Left lobe of liver (tissue), 2 donors: Measurements from ENCODE around the gene ZNF680. TPM values are rescaled to one million over a fixed set of nuclear protein-coding genes. Genes with fewer than 3 reads are reported as not detected.
"Not testable (repeated sequence)": the region's sequence is repeated elsewhere in the genome, so short reads cannot be mapped to it uniquely, and the experiment has no call there.

Experiments used
- ATAC-seq: fragments of 200-7000 bp; cut with Tn5 transposase; one replicate; pipeline ENCODE4 v1.9.1; 2020; ENCODE audit warnings: mild to moderate bottlenecking, moderate library complexity
- DNase-seq: peaks from one replicate; pipeline ENCODE4 v3.0.0-alpha.2; 2020; ENCODE audit warnings: low spot score
- total RNA-seq: library from RNA; stranded (reverse); gene quantifications from one replicate; pipeline ENCODE4 v1.2.1, GENCODE V29; 2021
- donor health status: DM: no; HTN: no; CAD: no; lungs with moderate emphysema.
- donor health status: DM: no; HTN: yes; CAD: no.

Gene ZNF680
- 14.3 TPM for total RNA-seq

- DNase-seq (peak; percentile 98), ATAC-seq (peak; percentile 93)
These were observed at the start of gene ZNF680 for GRCh38 chr7:64562626-64563278. Gene ZNF680, minus strand, starts transcription at chr7:64563071. Its CDS starts 117 bp downstream, at chr7:64562954.

GRCh38 chr7:64612452-64612851 is 49.6 kb upstream of the ZNF680 start:
- no peak for ATAC-seq
- no peak for DNase-seq

GRCh38 chr7:64611717-64612116 is 48.8 kb upstream of the ZNF680 start:
- no peak for DNase-seq
- no peak for ATAC-seq

- ATAC-seq = no peak
- DNase-seq = no peak
These were observed 48.1 kb upstream of the ZNF680 start for GRCh38 chr7:64610997-64611396.

DNA sequence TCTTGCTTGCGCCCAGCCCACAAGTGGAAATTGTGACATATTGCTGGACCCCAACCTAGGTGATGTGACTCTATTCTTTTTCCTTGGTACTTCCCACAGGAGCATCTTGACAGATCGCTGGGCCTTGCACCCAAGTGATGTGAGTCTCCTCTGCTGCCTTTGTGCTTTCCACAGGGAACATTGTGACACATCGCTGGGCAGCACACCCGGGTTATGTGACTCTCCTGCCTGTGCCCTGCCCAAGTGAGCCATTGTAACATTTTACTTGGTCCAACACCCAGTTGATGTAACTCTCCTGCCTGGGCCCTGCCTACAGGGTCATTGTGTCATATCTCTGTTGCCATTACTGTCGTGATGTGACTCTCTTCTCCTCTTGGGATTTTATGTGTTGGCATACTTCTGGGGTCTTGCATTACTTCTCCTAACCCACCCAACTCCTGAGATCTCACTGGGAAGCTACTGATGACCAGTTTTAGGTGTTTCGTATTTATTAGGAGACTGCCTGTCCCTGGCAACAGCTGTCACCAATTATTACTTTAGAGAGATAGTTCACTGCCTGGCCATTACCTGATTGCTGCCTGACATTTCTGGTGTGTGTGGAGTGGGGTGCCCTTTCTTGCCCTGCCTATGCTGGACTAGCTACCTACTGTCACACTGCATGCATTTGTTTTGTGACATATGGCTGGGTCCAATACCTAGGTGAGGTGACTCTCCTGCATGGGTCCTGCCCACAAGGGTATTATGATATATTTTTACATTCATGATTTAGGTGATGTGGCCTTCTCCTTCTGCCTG is 45.4 kb upstream of the ZNF680 start:
- no peak for DNase-seq
- ATAC-seq = no peak

DNA sequence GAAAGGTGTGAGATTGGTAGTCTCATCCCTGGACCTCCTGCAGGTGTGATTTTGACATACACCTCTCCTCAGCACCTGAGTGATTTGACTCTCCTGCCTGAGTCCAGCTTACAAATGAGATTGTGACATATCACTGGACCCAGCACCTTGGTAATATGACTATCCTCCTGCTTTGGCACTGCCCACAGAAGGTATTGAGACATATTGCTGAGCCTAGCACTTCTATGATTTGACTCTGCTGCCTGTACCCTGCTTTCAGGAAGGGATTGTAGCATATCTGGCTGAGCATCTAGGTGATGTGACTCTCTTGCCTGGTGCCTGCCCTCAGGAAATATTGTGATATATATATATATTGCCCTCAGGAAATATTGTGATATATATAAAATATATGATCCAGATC is 43.5 kb upstream of the ZNF680 start:
- ATAC-seq = no peak

DNA sequence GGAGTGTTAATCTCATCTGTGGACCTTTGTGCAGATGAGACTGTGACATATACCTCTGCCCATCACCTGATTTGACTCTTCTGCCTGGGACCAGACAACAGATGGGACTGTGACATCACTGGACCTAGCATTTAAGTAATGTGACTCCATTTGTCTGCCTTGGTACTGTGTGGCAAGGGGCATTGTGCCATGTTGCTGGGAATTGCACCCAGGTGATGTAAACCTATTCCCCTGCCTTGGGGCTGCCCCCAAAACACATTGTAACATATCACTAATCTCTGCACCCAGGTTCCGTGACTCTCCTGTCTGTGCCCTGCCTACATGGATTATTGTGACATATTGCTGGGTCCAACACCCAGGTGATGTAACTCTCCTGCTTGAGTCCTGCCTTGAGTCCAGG is 40.4 kb upstream of the ZNF680 start:
- ATAC-seq (no peak), DNase-seq (no peak)

More for the DNA sequence above, 43.5 kb upstream of the ZNF680 start:
- no peak for DNase-seq

- ATAC-seq (no peak), DNase-seq (no peak)
These were observed 39.6 kb upstream of the ZNF680 start for GRCh38 chr7:64602518-64602917.

GRCh38 chr7:64602086-64602485 is 39.2 kb upstream of the ZNF680 start:
- no peak for DNase-seq

DNA sequence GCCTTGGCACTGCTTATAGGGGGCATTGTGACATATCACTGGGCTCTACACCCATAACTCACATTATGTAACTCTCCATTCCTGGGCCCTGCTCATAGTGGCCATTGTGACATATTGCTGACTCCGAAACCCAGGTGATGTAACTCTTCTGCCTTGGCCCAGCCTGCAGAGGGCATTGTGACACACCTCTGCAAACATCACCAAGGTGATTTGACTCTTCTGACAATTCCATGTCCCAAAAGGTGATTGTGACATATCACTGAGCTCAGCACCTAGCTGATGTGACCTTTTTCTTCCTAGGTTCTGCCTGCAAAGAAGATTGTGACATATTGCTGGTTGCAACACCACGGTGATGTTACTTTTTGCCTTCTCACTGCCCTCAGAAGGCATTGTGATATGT is 36.5 kb upstream of the ZNF680 start:
- ATAC-seq (peak; percentile 49), DNase-seq (peak; percentile 53)

More at GRCh38 chr7:64602086-64602485, 39.2 kb upstream of the ZNF680 start:
- no peak for ATAC-seq

GRCh38 chr7:64590971-64591370 is 28.1 kb upstream of the ZNF680 start:
- no peak for ATAC-seq
- DNase-seq = no peak

GRCh38 chr7:64581926-64582894 is 19.3 kb upstream of the ZNF680 start:
- peak; percentile 67 for ATAC-seq
- no peak for DNase-seq

DNA sequence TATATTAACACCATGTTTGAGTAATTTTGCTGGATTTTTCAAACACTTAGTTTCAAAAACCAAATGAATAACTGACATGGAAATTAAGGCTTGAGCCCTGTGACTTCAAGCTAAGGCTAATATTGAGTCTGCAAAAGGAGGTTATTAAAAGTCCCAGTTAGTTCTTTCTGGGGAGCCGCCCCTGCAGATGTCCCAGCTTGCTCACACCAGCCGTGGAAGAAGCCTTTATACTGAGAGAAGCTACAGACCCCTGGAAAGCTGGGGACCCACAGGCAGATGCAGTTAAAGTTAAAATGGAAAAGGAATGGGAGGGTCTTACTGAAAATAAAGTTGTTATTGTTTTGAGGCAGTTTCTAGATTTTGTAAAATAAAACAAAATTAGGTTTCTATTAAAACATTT is 18.5 kb upstream of the ZNF680 start:
- DNase-seq (no peak), ATAC-seq (no peak)

GRCh38 chr7:64574540-64575099 is 11.7 kb upstream of the ZNF680 start:
- no peak for DNase-seq
- ATAC-seq = peak; percentile 52

DNA sequence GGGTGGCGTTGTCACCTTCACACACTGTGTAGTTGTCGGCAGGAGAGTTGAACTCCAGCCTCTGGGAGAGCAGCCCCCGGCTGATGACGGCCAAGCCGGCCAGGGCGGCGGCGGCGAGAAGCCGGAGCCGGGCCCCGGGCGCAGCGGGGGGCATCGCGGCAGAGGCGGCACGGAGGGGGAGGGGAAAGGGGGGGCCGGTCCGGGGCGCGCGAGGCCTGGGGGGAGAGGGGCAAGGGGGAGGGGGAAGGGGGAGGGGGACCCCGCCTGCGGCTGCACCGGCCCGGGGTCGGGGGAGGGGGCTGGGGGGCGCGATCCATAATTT is 7.4 kb upstream of the ZNF680 start:
- not testable (repeated sequence) for DNase-seq

DNA sequence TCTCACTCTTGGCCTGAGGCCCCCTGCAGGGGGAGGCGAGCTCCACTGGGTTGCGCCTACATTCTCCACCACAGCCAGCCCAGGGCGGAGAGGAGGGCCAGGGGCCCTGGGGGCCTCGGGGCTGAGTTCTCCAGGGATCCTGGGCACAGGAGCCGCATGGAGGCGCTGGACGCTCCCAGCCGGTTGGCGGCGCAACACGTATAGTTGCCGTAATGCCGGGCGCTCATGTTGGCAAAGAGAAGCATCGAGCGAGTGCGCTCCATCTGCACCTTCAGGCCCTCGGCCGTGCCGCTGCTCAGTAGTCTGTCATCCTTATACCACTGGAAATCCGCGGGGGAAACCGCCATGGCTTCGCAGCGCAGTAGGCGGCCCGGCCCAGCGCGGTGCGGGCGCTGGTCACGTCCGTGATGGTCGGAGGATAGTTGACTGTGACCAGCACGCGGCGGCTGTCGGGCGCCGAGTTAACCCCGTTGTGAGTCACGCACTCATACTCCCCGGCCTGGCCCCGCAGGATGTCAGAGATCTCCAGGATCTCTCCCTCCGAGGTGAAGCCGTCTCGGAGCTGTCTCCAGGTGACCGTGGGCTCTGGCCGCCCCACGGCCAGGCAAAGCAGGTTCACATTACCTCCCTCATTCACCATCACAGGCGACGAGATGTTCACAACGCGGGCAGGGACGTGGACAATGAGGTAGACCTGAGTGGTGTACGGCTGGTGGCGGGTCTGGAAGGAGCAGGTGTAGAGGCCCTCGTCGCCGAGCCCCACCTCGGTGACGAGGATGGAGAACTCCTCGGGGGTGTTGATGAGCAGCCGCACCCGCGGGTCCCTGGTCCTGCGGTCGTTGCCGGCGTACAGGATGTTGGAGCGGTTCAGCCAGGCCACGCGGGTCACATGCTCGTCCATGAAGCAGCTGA is 6.8 kb upstream of the ZNF680 start:
- peak; percentile 59 for ATAC-seq

More for the DNA sequence above, 7.4 kb upstream of the ZNF680 start:
- not testable (repeated sequence) for ATAC-seq

GRCh38 chr7:64562256-64562625 is 630 bp downstream of the ZNF680 start:
- ATAC-seq = peak; percentile 3
- DNase-seq = no peak

More for the DNA sequence above, 6.8 kb upstream of the ZNF680 start:
- DNase-seq = not testable (repeated sequence)

DNA sequence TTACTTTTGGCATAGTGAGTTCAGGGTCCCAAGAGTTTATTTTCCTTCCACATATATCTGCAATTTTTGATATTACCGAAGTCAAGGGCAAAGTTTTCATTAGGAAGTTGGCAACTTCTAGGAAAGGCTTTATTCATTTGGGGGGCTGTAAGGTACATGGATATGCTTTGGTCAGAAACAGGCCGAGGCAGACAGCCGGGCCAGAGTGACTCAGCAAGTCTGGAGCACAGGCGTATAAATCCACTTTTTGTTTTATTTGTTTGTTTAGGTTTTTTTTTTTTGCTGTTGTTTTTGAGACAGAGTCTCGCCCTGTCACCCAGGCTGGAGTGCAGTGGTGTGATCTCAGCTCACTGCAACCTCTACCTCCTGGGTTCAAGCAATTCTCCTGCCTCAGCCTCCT is 3.7 kb downstream of the ZNF680 start:
- ATAC-seq = peak; percentile 32
- no peak for DNase-seq

- no peak for ATAC-seq
- DNase-seq = no peak
These were observed 4.1 kb downstream of the ZNF680 start for GRCh38 chr7:64558781-64559180.

GRCh38 chr7:64558323-64558705 is 4.6 kb downstream of the ZNF680 start:
- ATAC-seq = no peak
- no peak for DNase-seq
